ENCODE data around the gene CAP1. TPM values are rescaled to one million over a fixed set of nuclear protein-coding genes. Genes with fewer than 3 reads are reported as not detected.

Gene CAP1
- total RNA-seq, 1 donor from 2014 or later = 734 TPM

DNA sequence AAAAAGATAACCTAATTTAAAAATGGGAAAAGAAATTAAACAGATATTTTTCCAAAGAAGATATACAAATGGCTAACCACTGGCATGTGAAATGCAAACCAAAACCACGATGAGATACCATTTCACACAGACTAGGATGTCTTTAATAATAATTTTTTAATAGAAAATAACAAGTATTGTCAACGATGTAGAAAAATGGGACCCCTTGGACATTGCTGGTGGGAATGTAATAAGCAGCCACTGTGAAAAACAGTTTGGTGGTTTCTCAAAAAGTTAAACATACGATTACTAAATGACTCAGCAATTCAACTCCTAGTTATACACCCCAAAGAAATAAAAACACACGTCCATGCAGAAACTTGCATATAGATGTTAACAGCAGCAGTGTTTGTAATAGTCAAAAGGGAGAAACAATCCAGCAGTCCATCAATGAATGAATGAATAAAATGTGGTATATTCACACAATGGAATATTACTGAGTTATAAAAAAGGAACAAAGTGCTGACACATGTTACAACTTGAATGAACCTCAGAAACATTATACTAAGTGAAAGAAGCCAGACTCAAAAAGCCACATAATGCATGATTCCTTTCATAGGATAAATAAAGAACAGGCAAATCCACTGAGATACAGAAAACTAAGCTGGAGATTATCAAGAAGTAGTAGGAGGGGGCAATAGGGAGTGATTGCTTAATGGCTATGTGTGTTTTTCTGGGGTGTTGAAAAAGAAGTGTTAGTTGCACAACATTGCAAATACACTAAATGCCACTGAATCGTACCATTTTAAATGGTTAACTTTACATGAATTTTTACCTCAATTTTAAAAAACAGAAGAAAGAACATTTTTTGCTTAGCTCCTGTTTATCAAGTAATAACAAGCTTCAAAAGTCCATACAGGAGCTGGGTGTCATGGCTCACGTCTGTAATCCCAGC, 52.4 kb downstream of the CAP1 start:
- intact Hi-C loops (cut with micrococcal nuclease) = no loop called here

GRCh38 chr1:40094466-40095110, 54.1 kb downstream of the CAP1 start:
- intact Hi-C loops (cut with micrococcal nuclease) = loop anchor here (5.0 kb wide), 2 partner anchors 288 to 303 kb away; no protein-coding TSS in a partner anchor

DNA sequence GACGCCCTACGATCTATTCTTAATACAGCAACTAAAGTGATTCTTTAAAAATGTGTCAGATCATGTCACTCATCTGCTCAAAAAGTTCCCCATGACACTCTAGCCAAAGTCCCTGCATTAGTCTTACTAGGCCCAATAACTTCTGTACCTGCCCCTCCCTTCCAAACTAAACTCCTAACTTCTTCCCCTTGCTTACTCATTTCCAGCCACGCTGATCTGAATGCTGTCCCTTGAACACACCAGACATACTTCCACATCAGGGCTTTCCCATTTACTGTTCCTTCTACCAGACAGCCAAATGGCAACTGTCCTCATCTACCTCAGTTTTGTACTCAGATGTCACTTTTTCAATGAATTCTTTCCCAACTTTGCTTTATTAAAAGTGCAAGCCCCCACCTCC, 55.3 kb downstream of the CAP1 start:
- intact Hi-C loops (cut with micrococcal nuclease) = loop anchor here (2.0 to 5.0 kb wide), 5 partner anchors 57 to 413 kb away; partner anchors contain the start of gene EXO5

- intact Hi-C loops (cut with micrococcal nuclease) = loop anchor here (2.0 to 5.0 kb wide), 5 partner anchors 56 to 412 kb away; partner anchors contain the start of gene EXO5
Observed at GRCh38 chr1:40096646-40096976, 56.1 kb downstream of the CAP1 start.

GRCh38 chr1:40096977-40097782, 56.7 kb downstream of the CAP1 start, which contains the start of gene PPT1:
TSS of gene PPT1 (minus strand) at chr1:40097252. CDS start at chr1:40097238, 14 bp downstream.
- intact Hi-C loops (cut with micrococcal nuclease) = loop anchor here (1.0 to 5.0 kb wide), 8 partner anchors 56 to 412 kb away; partner anchors contain the start of genes EXO5 and RLF

- intact Hi-C loops (cut with micrococcal nuclease) = no loop called here
Observed at GRCh38 chr1:40102038-40102437, 61.5 kb downstream of the CAP1 start.

DNA sequence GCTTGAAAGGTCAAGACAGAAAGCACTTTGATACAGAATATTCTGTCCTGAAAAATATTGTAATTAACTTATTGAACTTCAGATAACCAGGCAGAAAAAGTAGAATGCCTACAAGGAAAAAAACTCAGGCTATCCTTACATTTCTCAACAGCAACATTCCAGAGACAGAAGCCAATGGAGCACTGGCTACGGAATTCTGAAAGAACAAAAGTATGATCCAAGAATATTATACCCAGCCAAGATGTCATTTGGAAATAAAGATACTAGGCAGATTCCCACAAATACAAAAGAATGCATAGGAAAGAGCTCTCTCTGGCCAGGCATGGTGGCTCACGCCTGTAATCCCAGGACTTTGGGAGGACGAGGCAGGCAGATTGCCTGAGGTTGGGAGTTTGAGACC, 62.4 kb downstream of the CAP1 start:
- intact Hi-C loops (cut with micrococcal nuclease) = no loop called here

DNA sequence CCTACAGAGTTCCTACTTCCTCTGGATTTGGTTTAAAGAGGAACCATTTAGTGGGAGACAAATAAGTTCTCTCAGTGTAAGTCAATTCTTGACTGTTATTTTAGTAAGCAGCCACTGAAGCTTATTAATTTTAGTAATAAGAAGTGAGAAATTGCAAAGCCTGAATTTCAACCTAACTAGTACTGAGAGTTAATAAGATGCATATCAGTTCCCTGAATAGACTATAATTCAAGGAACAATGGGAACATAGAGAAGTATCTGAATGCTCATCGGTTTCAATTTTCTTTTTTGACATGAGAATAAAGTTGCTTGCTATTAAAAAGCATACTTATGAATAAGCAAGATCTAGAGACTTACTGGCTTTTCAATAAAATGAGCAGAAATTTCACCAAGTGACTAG, 64.5 kb downstream of the CAP1 start:
- intact Hi-C loops (cut with micrococcal nuclease) = no loop called here

GRCh38 chr1:40107290-40107959, 66.9 kb downstream of the CAP1 start:
- intact Hi-C loops (cut with micrococcal nuclease) = no loop called here

- intact Hi-C loops (cut with micrococcal nuclease) = no loop called here
Observed at GRCh38 chr1:40110389-40110788, 69.9 kb downstream of the CAP1 start.

- intact Hi-C loops (cut with micrococcal nuclease) = no loop called here
Observed at GRCh38 chr1:40114400-40114799, 73.9 kb downstream of the CAP1 start.

DNA sequence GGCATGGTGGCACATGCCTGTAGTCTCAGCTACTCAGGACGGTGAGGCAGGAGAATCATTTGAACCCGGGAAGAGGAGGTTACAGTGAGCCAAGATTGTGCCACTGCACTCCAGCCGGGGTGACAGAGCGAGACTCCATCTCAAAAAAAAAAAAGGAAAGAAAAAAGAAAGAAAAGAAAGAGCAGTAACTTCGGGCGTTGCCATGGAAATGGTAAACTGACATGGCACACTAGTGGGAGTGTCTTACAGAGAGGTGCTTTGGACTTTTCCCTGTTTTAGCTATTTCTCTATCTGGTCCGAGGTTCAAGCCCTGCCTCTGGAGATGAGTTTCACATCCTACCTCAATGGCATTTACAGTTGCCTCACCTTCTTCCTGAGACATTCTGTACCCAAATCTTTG, 79.6 kb downstream of the CAP1 start:
- intact Hi-C loops (cut with micrococcal nuclease) = no loop called here

Other genes starting within 250 kb of the CAP1 start
- 16.7 and 20.1 TPM in 2 replicates for gene TRIT1, start 157.2 kb upstream of the CAP1 start, total RNA-seq
- 0.44 TPM in 1 of 2 replicates, not detected in the other for gene MYCL, start 138.8 kb upstream of the CAP1 start, total RNA-seq
- gene MFSD2A, start 85.6 kb upstream of the CAP1 start, total RNA-seq = 6.0 and 6.2 TPM in 2 replicates
- 116 and 124 TPM in 2 replicates for gene PPT1, start 56.5 kb downstream of the CAP1 start, total RNA-seq
- 20.3 and 21.5 TPM in 2 replicates for gene RLF, start 120.7 kb downstream of the CAP1 start, total RNA-seq
- gene TMCO2, start 207.2 kb downstream of the CAP1 start, total RNA-seq = 0.83 TPM in 1 of 2 replicates, not detected in the other
- gene ZMPSTE24, start 217.5 kb downstream of the CAP1 start, total RNA-seq = 39.5 and 40.5 TPM in 2 replicates